MM.1S (cell line): ENCODE measurements around the gene COL5A1.

Source experiments
- DNase-seq: peaks from one replicate; pipeline ENCODE4 v3.0.0-alpha.2; 2015
- H2AFZ ChIP-seq: fragments of 300-600 bp; sonication (generic); 2 replicates; pipeline ENCODE4 v1.6.0; 2016; ENCODE audit warnings: antibody characterized with exemption, low read length
- H3F3A ChIP-seq: fragments of 300-600 bp; sonication (generic); 2 replicates; pipeline ENCODE4 v1.6.1; 2016; ENCODE audit warnings: mild to moderate bottlenecking, antibody characterized with exemption, low read length, moderate library complexity, mixed read lengths; ENCODE audit not compliant: insufficient read depth
- H3K27ac ChIP-seq: fragments of 300-600 bp; sonication (generic); 2 replicates; pipeline ENCODE4 v1.5.1; 2016; ENCODE audit warnings: mild to moderate bottlenecking, low read length
- H3K27me3 ChIP-seq: fragments of 300-600 bp; sonication (generic); replicated peaks from 2 replicates; pipeline ENCODE4 v1.6.0; 2016; ENCODE audit warnings: low read length; ENCODE audit not compliant: insufficient read depth
- H3K36me3 ChIP-seq: fragments of 300-600 bp; sonication (generic); replicated peaks from 2 replicates; pipeline ENCODE4 v1.6.1; 2016; ENCODE audit warnings: mild to moderate bottlenecking, low read length, mixed read lengths; ENCODE audit not compliant: insufficient read depth
- H3K4me1 ChIP-seq: fragments of 300-600 bp; sonication (generic); 2 replicates; pipeline ENCODE4 v1.6.1; 2016; ENCODE audit warnings: low read length, mixed read lengths
- H3K4me2 ChIP-seq: fragments of 300-600 bp; sonication (generic); 2 replicates; pipeline ENCODE4 v1.6.0; 2016; ENCODE audit warnings: low read depth, low read length
- H3K4me3 ChIP-seq: fragments of 300-600 bp; sonication (generic); 2 replicates; pipeline ENCODE4 v1.5.1; 2016; ENCODE audit warnings: low read length, mixed read lengths
- H3K79me2 ChIP-seq: fragments of 300-600 bp; sonication (generic); 2 replicates; pipeline ENCODE4 v1.6.1; 2016; ENCODE audit warnings: mixed run types, low read length, mixed read lengths
- H3K9ac ChIP-seq: fragments of 300-600 bp; sonication (generic); 2 replicates; pipeline ENCODE4 v1.6.1; 2016; ENCODE audit warnings: low read length, mixed read lengths
- H3K9me2 ChIP-seq: fragments of 300-600 bp; sonication (generic); replicated peaks from 2 replicates; pipeline ENCODE4 v1.6.1; 2016; ENCODE audit warnings: mild to moderate bottlenecking, low read length, mixed read lengths; ENCODE audit not compliant: insufficient read depth
- H3K9me3 ChIP-seq: fragments of 300-600 bp; sonication (generic); replicated peaks from 2 replicates; pipeline ENCODE4 v1.6.1; 2016; ENCODE audit warnings: mild to moderate bottlenecking, low read length, mixed read lengths; ENCODE audit not compliant: insufficient read depth
- H4K20me1 ChIP-seq: fragments of 300-600 bp; sonication (generic); 2 replicates; pipeline ENCODE4 v1.6.1; 2016; ENCODE audit warnings: mild to moderate bottlenecking, low read length, moderate library complexity, mixed read lengths; ENCODE audit not compliant: insufficient read depth
- EZH2 ChIP-seq: fragments of 300-600 bp; sonication (generic); optimal IDR thresholded peaks from 2 replicates; pipeline ENCODE3; 2017; ENCODE audit warnings: low read depth, mild to moderate bottlenecking, antibody characterized with exemption, low read length, mixed read lengths
- EZH2phosphoT487 ChIP-seq: fragments of 300-600 bp; sonication (generic); IDR thresholded peaks from 2 replicates; pipeline ENCODE4 v1.6.1; 2018; ENCODE audit warnings: antibody characterized with exemption, low read length
- TF ChIP-seq, protein P1 (sequence below): fragments of 300-600 bp; sonication (generic); IDR thresholded peaks from 2 replicates; pipeline ENCODE4 v1.5.1; 2016; ENCODE audit warnings: antibody characterized with exemption, low read length, mixed read lengths

The COL5A1 gene

DNA sequence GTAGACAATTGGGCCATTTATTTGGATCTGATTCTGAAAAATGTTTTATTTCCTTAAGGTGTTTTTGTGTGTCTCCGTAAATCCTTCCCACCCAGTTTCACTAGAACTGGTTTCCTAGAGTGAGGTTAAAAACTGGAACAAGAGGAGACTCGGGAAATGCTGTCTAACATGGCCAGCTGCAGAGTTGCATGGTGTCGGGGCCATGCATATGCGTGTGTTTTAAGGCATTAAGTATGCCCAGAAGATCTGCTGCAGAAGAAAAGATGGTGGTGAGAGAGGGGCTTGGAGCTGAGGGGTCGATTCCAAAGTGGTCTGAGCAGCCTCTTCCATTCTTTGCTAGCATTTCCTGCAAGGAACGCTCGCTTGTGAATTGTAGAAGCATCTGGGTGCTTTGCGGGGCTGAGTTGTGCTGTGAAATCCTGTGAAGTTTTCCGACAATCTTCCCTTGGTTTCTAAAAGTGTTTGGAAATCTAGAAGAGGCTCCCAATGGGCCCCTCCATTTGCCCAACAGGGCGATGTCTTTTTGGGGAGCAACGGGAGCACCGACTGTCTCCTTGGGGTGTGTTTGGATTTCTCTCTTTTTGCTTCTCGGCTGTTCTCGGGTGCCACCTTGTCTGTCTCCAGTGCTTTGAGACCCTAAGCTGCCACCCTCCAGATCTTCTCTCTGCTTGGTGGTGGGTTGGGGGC lies 113.8 kb downstream of the COL5A1 start:
- Histone ChIP-seq H3K27me3 (peaks cover 72% of the 10 kb centered on the region), H4K20me1 (no peaks in the 10 kb centered on the region), H3K4me3 (no peak overlapping the region)

GRCh38 chr9:134756098-134756497 lies 114.5 kb downstream of the COL5A1 start:
- Histone ChIP-seq H3F3A (no peaks in the 10 kb centered on the region), H3K9ac (no peak overlapping the region), H3K79me2 (no peaks in the 10 kb centered on the region), H3K4me1 (no peaks in the 10 kb centered on the region), H3K27ac (no peak overlapping the region), H2AFZ (no peak overlapping the region), H4K20me1 (no peaks in the 10 kb centered on the region), H3K36me3 (no peaks in the 10 kb centered on the region), H3K4me2 (no peak overlapping the region), H3K9me2 (no peaks in the 10 kb centered on the region), H3K9me3 (no peaks in the 10 kb centered on the region), H3K27me3 (peaks cover 68% of the 10 kb centered on the region), H3K4me3 (no peak overlapping the region)
- no peak for DNase-seq
- TF ChIP-seq EZH2 (no peak), EZH2phosphoT487 (no peak)
- TF ChIP-seq, protein P1, sequence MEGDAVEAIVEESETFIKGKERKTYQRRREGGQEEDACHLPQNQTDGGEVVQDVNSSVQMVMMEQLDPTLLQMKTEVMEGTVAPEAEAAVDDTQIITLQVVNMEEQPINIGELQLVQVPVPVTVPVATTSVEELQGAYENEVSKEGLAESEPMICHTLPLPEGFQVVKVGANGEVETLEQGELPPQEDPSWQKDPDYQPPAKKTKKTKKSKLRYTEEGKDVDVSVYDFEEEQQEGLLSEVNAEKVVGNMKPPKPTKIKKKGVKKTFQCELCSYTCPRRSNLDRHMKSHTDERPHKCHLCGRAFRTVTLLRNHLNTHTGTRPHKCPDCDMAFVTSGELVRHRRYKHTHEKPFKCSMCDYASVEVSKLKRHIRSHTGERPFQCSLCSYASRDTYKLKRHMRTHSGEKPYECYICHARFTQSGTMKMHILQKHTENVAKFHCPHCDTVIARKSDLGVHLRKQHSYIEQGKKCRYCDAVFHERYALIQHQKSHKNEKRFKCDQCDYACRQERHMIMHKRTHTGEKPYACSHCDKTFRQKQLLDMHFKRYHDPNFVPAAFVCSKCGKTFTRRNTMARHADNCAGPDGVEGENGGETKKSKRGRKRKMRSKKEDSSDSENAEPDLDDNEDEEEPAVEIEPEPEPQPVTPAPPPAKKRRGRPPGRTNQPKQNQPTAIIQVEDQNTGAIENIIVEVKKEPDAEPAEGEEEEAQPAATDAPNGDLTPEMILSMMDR = no peak

More for the DNA sequence above, 113.8 kb downstream of the COL5A1 start:
- Histone ChIP-seq H3K79me2 (no peaks in the 10 kb centered on the region), H2AFZ (no peak overlapping the region), H3K9me2 (no peaks in the 10 kb centered on the region), H3K36me3 (no peaks in the 10 kb centered on the region), H3K4me2 (no peak overlapping the region), H3K9me3 (no peaks in the 10 kb centered on the region), H3K9ac (no peak overlapping the region), H3F3A (no peaks in the 10 kb centered on the region), H3K4me1 (no peaks in the 10 kb centered on the region), H3K27ac (no peak overlapping the region)
- TF ChIP-seq EZH2phosphoT487 (0 out of 2 replicates have a peak, but pooled peaks have one; percentile 17), EZH2 (no peak)
- TF ChIP-seq, protein P1 = no peak
- DNase-seq = no peak

- H3K4me2 ChIP-seq = no peak overlapping the region
- no peaks in the 10 kb centered on the region for H4K20me1 ChIP-seq
- no peaks in the 10 kb centered on the region for H3K79me2 ChIP-seq
- no peaks in the 10 kb centered on the region for H3K9me3 ChIP-seq
- no peak for DNase-seq
- no peak overlapping the region for H3K4me3 ChIP-seq
- H3K4me1 ChIP-seq = no peaks in the 10 kb centered on the region
- H3K9me2 ChIP-seq = no peaks in the 10 kb centered on the region
- no peak overlapping the region for H3K9ac ChIP-seq
- peaks cover 63% of the 10 kb centered on the region for H3K27me3 ChIP-seq
- no peak overlapping the region for H2AFZ ChIP-seq
- H3K27ac ChIP-seq = no peak overlapping the region
- no peak for TF ChIP-seq EZH2phosphoT487
- no peak for TF ChIP-seq EZH2
- TF ChIP-seq, protein P1 = no peak
- H3F3A ChIP-seq = no peaks in the 10 kb centered on the region
- H3K36me3 ChIP-seq = no peaks in the 10 kb centered on the region
Measured at GRCh38 chr9:134757216-134757975, 115.8 kb downstream of the COL5A1 start.
